ENCODE data around the gene IRX1.

DNA sequence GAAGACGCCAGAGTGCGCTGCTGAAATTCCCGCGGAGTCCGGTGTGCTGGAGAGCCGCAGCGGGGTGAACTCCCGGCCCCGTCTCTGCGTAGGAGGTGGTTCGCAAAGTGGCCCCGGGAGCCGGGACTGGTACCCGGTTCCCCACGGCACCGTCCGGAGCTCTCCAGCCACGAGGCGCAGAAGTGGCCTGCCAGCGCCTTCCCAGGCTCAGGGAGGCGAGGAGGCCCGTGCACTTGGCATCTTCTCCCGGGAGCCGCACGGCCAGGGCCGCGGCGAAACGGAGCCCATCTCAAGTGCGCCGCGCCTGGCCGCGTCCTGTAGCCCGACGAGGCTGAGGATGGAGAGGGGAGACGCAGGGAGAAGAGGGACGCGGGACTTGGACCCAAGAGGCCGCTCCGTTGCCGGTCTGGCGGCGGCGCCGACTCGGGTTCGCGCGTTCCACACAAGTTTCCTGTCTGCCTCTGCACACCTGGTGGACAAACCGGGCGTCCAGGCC is 1.1 kb upstream of the IRX1 start:
- TF ChIP-seq POLR2A (IDR thresholded peaks at IDR 0.05; ENCODE audit: low read depth, low read length) (no peak), POLR2AphosphoS5 (IDR thresholded peaks at IDR 0.05; ENCODE audit: low read depth, low read length) (no peak), TAF1 (IDR thresholded peaks at IDR 0.05; ENCODE audit: borderline replicate concordance, low read depth, low read length) (no peak)
